Panc1 (cell line): ENCODE results near the gene TANC1. TPM values are rescaled to one million over a fixed set of nuclear protein-coding genes. Genes with fewer than 3 reads are reported as not detected.

Experiments used
- ATAC-seq: fragments of 200-7000 bp; cut with Tn5 transposase; 2 replicates; pipeline ENCODE4 v1.9.1; 2020; ENCODE audit warnings: mild to moderate bottlenecking, moderate library complexity
- BruUV-seq: library from RNA; stranded (reverse); fragments of 400-500 nt; replicated peaks from 2 replicates; lab custom pipeline; 2021; lab: Mats Ljungman, UMichigan
- CTCF ChIA-PET: fragments of 300-600 bp; sonication (Branson Sonifier 250); formaldehyde crosslinking; loops from one replicate; lab custom pipeline; 2022; ENCODE audit warnings: antibody characterized with exemption; lab: Charles Lee
- POLR2A ChIA-PET: fragments of 300-600 bp; sonication (Branson Sonifier 250); formaldehyde crosslinking; loops from one replicate; lab custom pipeline; 2022; ENCODE audit warnings: antibody characterized with exemption; lab: Charles Lee
- DNase-seq: peaks from one replicate; pipeline ENCODE4 v3.0.0-alpha.2; 2010; ENCODE audit warnings: low read depth, low spot score
- H3K27ac ChIP-seq: 2 replicates; pipeline ENCODE4 v1.5.1; 2011; ENCODE audit warnings: mild to moderate bottlenecking, low read length, inconsistent platforms
- H3K27me3 ChIP-seq: fragments of 200-500 bp; sonication (Bioruptor generic); 2 replicates; pipeline ENCODE4 v1.6.0; 2014; ENCODE audit warnings: low read length, inconsistent platforms; ENCODE audit not compliant: control insufficient read depth, insufficient read depth
- H3K36me3 ChIP-seq: fragments of 200-500 bp; sonication (Bioruptor generic); 2 replicates; pipeline ENCODE4 v1.5.1; 2014; ENCODE audit warnings: inconsistent platforms, mild to moderate bottlenecking, low read length, moderate library complexity; ENCODE audit not compliant: control insufficient read depth, insufficient read depth
- H3K4me1 ChIP-seq: 2 replicates; pipeline ENCODE4 v1.5.1; 2011; ENCODE audit warnings: inconsistent platforms, mild to moderate bottlenecking, low read length, moderate library complexity; ENCODE audit not compliant: control insufficient read depth, insufficient read depth
- H3K4me3 ChIP-seq, 2 experiments: 2 replicates each; pipeline ENCODE4 v1.5.1; 2011 to 2012; ENCODE audit warnings: low read depth in 2 of 2, low read length in 2 of 2, mild to moderate bottlenecking in 2 of 2, inconsistent platforms in 1 of 2, moderate library complexity in 1 of 2
- H3K9me3 ChIP-seq: fragments of 200-500 bp; sonication (Bioruptor generic); 2 replicates; pipeline ENCODE4 v1.5.1; 2014; ENCODE audit warnings: low read depth, mild to moderate bottlenecking, inconsistent platforms, low read length, moderate library complexity; ENCODE audit not compliant: control insufficient read depth, insufficient read depth
- CTCF ChIP-seq: fragments of 450-650 bp; IDR thresholded peaks from 2 replicates; pipeline ENCODE4 v1.5.1; 2017; ENCODE audit warnings: mild to moderate bottlenecking
- POLR2AphosphoS5 ChIP-seq: IDR thresholded peaks from 2 replicates; pipeline ENCODE4 v1.6.1; 2012; ENCODE audit warnings: mild to moderate bottlenecking, low read depth, low read length, moderate library complexity
- REST ChIP-seq, 2 experiments: IDR thresholded peaks; 2 replicates each; pipeline ENCODE4 v1.6.1; 2011 to 2012; ENCODE audit warnings: low read depth in 2 of 2, control low read depth in 1 of 2, low read length in 1 of 2, mild to moderate bottlenecking in 1 of 2, moderate library complexity in 1 of 2; ENCODE audit not compliant: insufficient read depth in 1 of 2
- SIN3A ChIP-seq: IDR thresholded peaks from 2 replicates; pipeline ENCODE4 v1.6.1; 2012; ENCODE audit warnings: low read depth, mild to moderate bottlenecking, low read length, moderate library complexity, borderline replicate concordance; ENCODE audit not compliant: insufficient read depth
- TCF7L2 ChIP-seq: IDR thresholded peaks from 2 replicates; pipeline ENCODE4 v1.6.1; 2011; ENCODE audit warnings: mild to moderate bottlenecking, low read depth, low read length, inconsistent platforms
- in situ Hi-C: cut with HindIII; loops from 2 replicates; pipeline ENCODE4 v1.10.0; 2016; ENCODE audit warnings: low sequenced_read_pairs, low pct_unique_long_range_greater_than_20kb
- intact Hi-C: fragments of 100-400 bp; cut with micrococcal nuclease; formaldehyde crosslinking; loops from one replicate; pipeline ENCODE4 v1.10.0; 2022; ENCODE audit not compliant: unreplicated experiment
- total RNA-seq: library from RNA; stranded (reverse); gene quantifications from one replicate; pipeline ENCODE4 v1.2.1, GENCODE V29; 2021; ENCODE audit not compliant: unreplicated experiment

TANC1 gene
- total RNA-seq, 1 experiment from 2014 or later, result 44.3 TPM

GRCh38 chr2:159218389-159218788 is 249.9 kb downstream of the TANC1 start:
- ChIA-PET POLR2A (no interaction called here), CTCF (no interaction called here)
- Histone ChIP-seq H3K4me3 (no peak overlapping the region), H3K36me3 (no peaks in the 10 kb centered on the region), H3K4me1 (no peaks in the 10 kb centered on the region), H3K27ac (no peak overlapping the region), H3K9me3 (no peaks in the 10 kb centered on the region), H3K27me3 (no peaks in the 10 kb centered on the region)
- in situ Hi-C loops, result no loop called here
- no peak for ATAC-seq
- no TSS peak for BruUV-seq
- DNase-seq, result no peak
- TF ChIP-seq REST (IDR thresholded peaks at IDR 0.05; ENCODE audit: insufficient read depth in 1 of 2, low read depth in 2 of 2, low read length in 1 of 2), result no peak
- TF ChIP-seq TCF7L2, result no peak
- no peak for TF ChIP-seq CTCF
- TF ChIP-seq SIN3A, result no peak
- TF ChIP-seq POLR2AphosphoS5, result no peak
- intact Hi-C loops, result no loop called here

GRCh38 chr2:159219394-159219998 is 251.1 kb downstream of the TANC1 start:
- Histone ChIP-seq H3K27ac (no peak overlapping the region), H3K4me3 (no peak overlapping the region), H3K27me3 (no peaks in the 10 kb centered on the region), H3K36me3 (no peaks in the 10 kb centered on the region), H3K4me1 (no peaks in the 10 kb centered on the region), H3K9me3 (no peaks in the 10 kb centered on the region)
- POLR2A ChIA-PET, result interaction anchor here (0.6 kb wide), 1 partner anchor 454 kb away, joined by 4 read pairs; no protein-coding TSS in a partner anchor
- CTCF ChIA-PET, result no interaction called here
- ATAC-seq (no peak), DNase-seq (no peak)
- in situ Hi-C loops, result no loop called here
- TF ChIP-seq CTCF (no peak), TCF7L2 (no peak), POLR2AphosphoS5 (no peak), SIN3A (no peak), REST (IDR thresholded peaks at IDR 0.05; ENCODE audit: insufficient read depth in 1 of 2, low read depth in 2 of 2, low read length in 1 of 2) (no peak)
- TSS peak; percentile 3 for BruUV-seq
- intact Hi-C loops, result no loop called here
